PC-9 (cell line): ENCODE measurements around the gene PECR. TPM values are rescaled to one million over a fixed set of nuclear protein-coding genes. Genes with fewer than 3 reads are reported as not detected.

Experiments used
- BruUV-seq: library from RNA; stranded (reverse); fragments of 400-500 nt; replicated peaks from 2 replicates; lab custom pipeline; 2021; lab: Mats Ljungman, UMichigan
- CTCF ChIA-PET: fragments of 300-600 bp; sonication (Branson Sonifier 250); formaldehyde crosslinking; loops from one replicate; lab custom pipeline; 2022; ENCODE audit warnings: antibody characterized with exemption; lab: Charles Lee
- POLR2A ChIA-PET: fragments of 300-600 bp; sonication (Branson Sonifier 250); formaldehyde crosslinking; loops from one replicate; lab custom pipeline; 2022; ENCODE audit warnings: antibody characterized with exemption; ENCODE audit not compliant: unreplicated experiment; lab: Charles Lee
- DNase-seq, 2 experiments: peaks; one replicate each; pipeline versions ENCODE4 v3.0.0 to v3.0.0-alpha.2; 2015 to 2022; ENCODE audit warnings: mixed read lengths in 1 of 2
- H2AFZ ChIP-seq: fragments of 200-600 bp; sonication (generic); 2 replicates; pipeline ENCODE4 v1.8.1; 2017; ENCODE audit warnings: antibody characterized with exemption
- H3F3A ChIP-seq: fragments of 200-600 bp; sonication (generic); 2 replicates; pipeline ENCODE4 v1.8.1; 2017; ENCODE audit warnings: antibody characterized with exemption, mild to moderate bottlenecking, low read depth; ENCODE audit not compliant: insufficient read depth
- H3K27ac ChIP-seq: fragments of 200-600 bp; sonication (generic); 2 replicates; pipeline ENCODE4 v1.6.1; 2016; ENCODE audit warnings: mixed run types
- H3K27me3 ChIP-seq: fragments of 200-600 bp; sonication (generic); 2 replicates; pipeline ENCODE4 v1.6.1; 2016; ENCODE audit warnings: low read depth, mixed run types; ENCODE audit not compliant: insufficient read depth
- H3K36me3 ChIP-seq: fragments of 200-600 bp; sonication (generic); 2 replicates; pipeline ENCODE4 v1.6.1; 2016; ENCODE audit warnings: low read depth, mixed run types
- H3K4me1 ChIP-seq: fragments of 200-600 bp; sonication (generic); replicated peaks from 2 replicates; pipeline ENCODE4 v1.6.1; 2016; ENCODE audit warnings: mixed run types; ENCODE audit not compliant: insufficient read depth
- H3K4me2 ChIP-seq: fragments of 200-600 bp; sonication (generic); 2 replicates; pipeline ENCODE4 v1.6.1; 2017; ENCODE audit warnings: mixed run types
- H3K4me3 ChIP-seq: fragments of 200-600 bp; sonication (generic); 2 replicates; pipeline ENCODE4 v1.6.1; 2016; ENCODE audit warnings: mixed run types
- H3K79me2 ChIP-seq: fragments of 200-600 bp; sonication (generic); 2 replicates; pipeline ENCODE4 v1.6.1; 2017; ENCODE audit warnings: low read depth, mixed run types
- H3K9me2 ChIP-seq: fragments of 200-600 bp; sonication (generic); 2 replicates; pipeline ENCODE4 v1.8.1; 2017; ENCODE audit warnings: mild to moderate bottlenecking; ENCODE audit not compliant: insufficient read depth
- H3K9me3 ChIP-seq: fragments of 200-600 bp; sonication (generic); 2 replicates; pipeline ENCODE4 v1.8.1; 2016; ENCODE audit warnings: low read depth; ENCODE audit not compliant: insufficient read depth
- H4K20me1 ChIP-seq: fragments of 200-600 bp; sonication (generic); 2 replicates; pipeline ENCODE4 v1.8.1; 2017; ENCODE audit not compliant: insufficient read depth
- EZH2 ChIP-seq: fragments of 200-600 bp; sonication (generic); IDR thresholded peaks from 2 replicates; pipeline ENCODE4 v1.8.0; 2017; ENCODE audit warnings: antibody characterized with exemption, low read depth
- intact Hi-C: fragments of 100-400 bp; cut with micrococcal nuclease; formaldehyde crosslinking; loops from one replicate; pipeline ENCODE4 v1.10.0; 2022; ENCODE audit not compliant: unreplicated experiment
- total RNA-seq: library from RNA; stranded (reverse); gene quantifications from 2 replicates; pipeline ENCODE4 v1.2.3, GENCODE V29; 2021
- TF ChIP-seq, protein P1 (sequence below): fragments of 200-600 bp; sonication (generic); conservative IDR thresholded peaks from 2 replicates; pipeline ENCODE4 v1.6.1; 2017; ENCODE audit warnings: mixed run types, antibody characterized with exemption, mild to moderate bottlenecking, moderate library complexity

The PECR gene
- total RNA-seq, 1 experiment from 2014 or later: 10.8 TPM

DNA sequence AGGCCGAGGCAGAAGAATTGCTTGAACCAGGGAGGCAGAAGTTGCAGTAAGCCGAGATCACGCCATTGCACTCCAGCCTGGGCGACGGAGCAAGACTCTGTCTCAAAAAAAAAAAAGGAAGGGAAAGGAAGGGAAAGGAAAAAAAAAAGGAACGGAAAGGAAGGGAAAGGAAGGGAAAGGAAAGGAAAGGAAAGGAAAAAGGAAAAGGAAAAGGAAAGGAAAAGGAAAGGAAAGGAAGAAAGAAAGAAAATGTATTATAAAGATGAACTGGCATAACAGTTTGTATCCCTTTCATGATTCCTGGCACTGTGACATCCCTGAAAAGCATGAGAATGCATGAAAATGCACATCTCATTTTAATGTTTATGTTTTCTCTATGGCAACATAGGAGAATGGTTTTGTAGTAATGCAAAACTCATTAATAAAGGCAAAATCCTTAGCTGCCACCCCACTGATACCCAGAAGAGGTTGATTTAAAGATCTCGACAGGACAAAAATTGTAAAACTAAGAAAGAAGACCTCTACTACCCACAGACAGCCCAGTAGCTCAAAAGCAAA, 56.8 kb downstream of the PECR start:
- H3K4me2 ChIP-seq: no peak overlapping the region
- POLR2A ChIA-PET: no interaction called here

GRCh38 chr2:216023055-216023648, 58.5 kb downstream of the PECR start:
- H3K4me2 ChIP-seq: no peak overlapping the region
- no peaks in the 10 kb centered on the region for H3K27me3 ChIP-seq
- TF ChIP-seq, protein P1, sequence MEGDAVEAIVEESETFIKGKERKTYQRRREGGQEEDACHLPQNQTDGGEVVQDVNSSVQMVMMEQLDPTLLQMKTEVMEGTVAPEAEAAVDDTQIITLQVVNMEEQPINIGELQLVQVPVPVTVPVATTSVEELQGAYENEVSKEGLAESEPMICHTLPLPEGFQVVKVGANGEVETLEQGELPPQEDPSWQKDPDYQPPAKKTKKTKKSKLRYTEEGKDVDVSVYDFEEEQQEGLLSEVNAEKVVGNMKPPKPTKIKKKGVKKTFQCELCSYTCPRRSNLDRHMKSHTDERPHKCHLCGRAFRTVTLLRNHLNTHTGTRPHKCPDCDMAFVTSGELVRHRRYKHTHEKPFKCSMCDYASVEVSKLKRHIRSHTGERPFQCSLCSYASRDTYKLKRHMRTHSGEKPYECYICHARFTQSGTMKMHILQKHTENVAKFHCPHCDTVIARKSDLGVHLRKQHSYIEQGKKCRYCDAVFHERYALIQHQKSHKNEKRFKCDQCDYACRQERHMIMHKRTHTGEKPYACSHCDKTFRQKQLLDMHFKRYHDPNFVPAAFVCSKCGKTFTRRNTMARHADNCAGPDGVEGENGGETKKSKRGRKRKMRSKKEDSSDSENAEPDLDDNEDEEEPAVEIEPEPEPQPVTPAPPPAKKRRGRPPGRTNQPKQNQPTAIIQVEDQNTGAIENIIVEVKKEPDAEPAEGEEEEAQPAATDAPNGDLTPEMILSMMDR: peak; percentile 90
- no peak for TF ChIP-seq EZH2
- H3K36me3 ChIP-seq: no peaks in the 10 kb centered on the region
- no peaks in the 10 kb centered on the region for H3K9me3 ChIP-seq
- no peaks in the 10 kb centered on the region for H3K9me2 ChIP-seq
- BruUV-seq: no TSS peak
- peak; percentile 45 to 61 for DNase-seq
- no peaks in the 10 kb centered on the region for H3K4me1 ChIP-seq
- no peak overlapping the region for H3K4me3 ChIP-seq
- H2AFZ ChIP-seq: no peak overlapping the region
- ChIA-PET CTCF (interaction anchor here (1.0 to 2.1 kb wide), 3 partner anchors 11 to 73 kb away, joined by 4 to 19 read pairs (median 5); no protein-coding TSS in a partner anchor), POLR2A (no interaction called here)
- H4K20me1 ChIP-seq: no peaks in the 10 kb centered on the region
- no peak overlapping the region for H3K27ac ChIP-seq
- H3K79me2 ChIP-seq: no peaks in the 10 kb centered on the region
- H3F3A ChIP-seq: no peaks in the 10 kb centered on the region
- intact Hi-C loops: loop anchor here (1.0 kb wide), 1 partner anchor 73 kb away; no protein-coding TSS in a partner anchor

More for the DNA sequence above, 56.8 kb downstream of the PECR start:
- H4K20me1 ChIP-seq: no peaks in the 10 kb centered on the region
- H2AFZ ChIP-seq: no peak overlapping the region
- no peak overlapping the region for H3K4me3 ChIP-seq
- H3K9me2 ChIP-seq: no peaks in the 10 kb centered on the region
- DNase-seq: no peak
- intact Hi-C loops: no loop called here
- H3K27ac ChIP-seq: no peak overlapping the region
- H3F3A ChIP-seq: no peaks in the 10 kb centered on the region; the same call in 1 of the 2 replicates
- TF ChIP-seq EZH2: no peak
- TF ChIP-seq, protein P1: no peak
- no peaks in the 10 kb centered on the region for H3K79me2 ChIP-seq
- no peaks in the 10 kb centered on the region for H3K4me1 ChIP-seq
- CTCF ChIA-PET: interaction anchor here (0.7 kb wide), 1 partner anchor 60 kb away, joined by 3 read pairs; no protein-coding TSS in a partner anchor
- H3K36me3 ChIP-seq: no peaks in the 10 kb centered on the region
- H3K9me3 ChIP-seq: no peaks in the 10 kb centered on the region
- BruUV-seq: no TSS peak
- H3K27me3 ChIP-seq: no peaks in the 10 kb centered on the region

- H3K4me2 ChIP-seq: no peak overlapping the region
- H3K9me3 ChIP-seq: no peaks in the 10 kb centered on the region
- H3K9me2 ChIP-seq: no peaks in the 10 kb centered on the region
- intact Hi-C loops: no loop called here
- DNase-seq: no peak
- H3K4me1 ChIP-seq: no peaks in the 10 kb centered on the region
- no peaks in the 10 kb centered on the region for H4K20me1 ChIP-seq
- no TSS peak for BruUV-seq
- no peak overlapping the region for H3K27ac ChIP-seq
- no peaks in the 10 kb centered on the region for H3K36me3 ChIP-seq
- no peak for TF ChIP-seq EZH2
- TF ChIP-seq, protein P1: no peak
- no peak overlapping the region for H3K4me3 ChIP-seq
- no peak overlapping the region for H2AFZ ChIP-seq
- H3K27me3 ChIP-seq: no peaks in the 10 kb centered on the region
- H3F3A ChIP-seq: 0 out of 2 replicates have a peak, but pooled peaks cover 7% of the 10 kb centered on the region
- CTCF ChIA-PET: interaction anchor here (0.7 to 2.1 kb wide), 2 partner anchors 16 to 71 kb away, joined by 5 to 19 read pairs; no protein-coding TSS in a partner anchor
- no peaks in the 10 kb centered on the region for H3K79me2 ChIP-seq
- POLR2A ChIA-PET: interaction anchor here (0.5 kb wide), 1 partner anchor 687 kb away, joined by 4 read pairs; no protein-coding TSS in a partner anchor
Measured at GRCh38 chr2:216021768-216022565, 59.6 kb downstream of the PECR start.
